ENCODE data around the gene SLC16A5.

- TF ChIP-seq CTCF (IDR thresholded peaks at IDR 0.05; ENCODE audit: low read length), result no peak
- TF ChIP-seq EZH2phosphoT487 (IDR thresholded peaks at IDR 0.05; ENCODE audit: low read length), result no peak
- no peak for TF ChIP-seq EZH2 (optimal IDR thresholded peaks at IDR 0.05; ENCODE audit: low read depth, low read length)
Measured at GRCh38 chr17:75064460-75064859, 23.3 kb upstream of the SLC16A5 start.

Data from MM.1S (cell line).